Neural cell (in vitro differentiated cells): Measurements from ENCODE around the gene TMSB10.

Experiments
- CTCF ChIP-seq: fragments of 450-650 bp; IDR thresholded peaks from 2 replicates; pipeline ENCODE4 v1.5.1; 2014; ENCODE audit warnings: antibody characterized with exemption, mild to moderate bottlenecking, moderate library complexity; ENCODE audit not compliant: poor library complexity, severe bottlenecking
- EP300 ChIP-seq: fragments of 450-650 bp; conservative IDR thresholded peaks from 2 replicates; pipeline ENCODE4 v1.6.1; 2014; ENCODE audit warnings: antibody characterized with exemption, mild to moderate bottlenecking, moderate library complexity; ENCODE audit not compliant: poor library complexity, severe bottlenecking

GRCh38 chr2:84904717-84905174 is 710 bp upstream of the TMSB10 start:
- TF ChIP-seq EP300 (no peak), CTCF (no peak)
